ENCODE measurements around the gene UBA1.

GRCh38 chrX:47144626-47145394, 48.8 kb upstream of the UBA1 start, which contains the start of the genes NDUFB11 and RBM10:
- TF ChIP-seq CTCF (IDR thresholded peaks at IDR 0.05): peak in 1 of 3 experiments; percentile 83
- TF ChIP-seq POLR2A (IDR thresholded peaks at IDR 0.05): peak in 1 of 2 donors; percentile 61
- peak; percentile 63 to 89 for TF ChIP-seq POLR2AphosphoS5 (IDR thresholded peaks at IDR 0.05; ENCODE audit: insufficient read depth in 1 of 2, low read depth in 1 of 2)

Measured in vagina (tissue), 2 donors.